NK-92 (cell line): ENCODE results near the gene DNHD1.
"Not testable (repeated sequence)": the region's sequence is repeated elsewhere in the genome, so short reads cannot be mapped to it uniquely, and the experiment has no call there.

Experiments used
- DNase-seq: peaks from one replicate; lab custom pipeline; 2025; ENCODE audit not compliant: unreplicated experiment; lab: John Stamatoyannopoulos, UW

Gene DNHD1

GRCh38 chr11:6476571-6476970 lies 20.5 kb upstream of the DNHD1 start:
- no peak for DNase-seq

- no peak for DNase-seq
Measured at GRCh38 chr11:6480299-6480914, 16.7 kb upstream of the DNHD1 start.

DNA sequence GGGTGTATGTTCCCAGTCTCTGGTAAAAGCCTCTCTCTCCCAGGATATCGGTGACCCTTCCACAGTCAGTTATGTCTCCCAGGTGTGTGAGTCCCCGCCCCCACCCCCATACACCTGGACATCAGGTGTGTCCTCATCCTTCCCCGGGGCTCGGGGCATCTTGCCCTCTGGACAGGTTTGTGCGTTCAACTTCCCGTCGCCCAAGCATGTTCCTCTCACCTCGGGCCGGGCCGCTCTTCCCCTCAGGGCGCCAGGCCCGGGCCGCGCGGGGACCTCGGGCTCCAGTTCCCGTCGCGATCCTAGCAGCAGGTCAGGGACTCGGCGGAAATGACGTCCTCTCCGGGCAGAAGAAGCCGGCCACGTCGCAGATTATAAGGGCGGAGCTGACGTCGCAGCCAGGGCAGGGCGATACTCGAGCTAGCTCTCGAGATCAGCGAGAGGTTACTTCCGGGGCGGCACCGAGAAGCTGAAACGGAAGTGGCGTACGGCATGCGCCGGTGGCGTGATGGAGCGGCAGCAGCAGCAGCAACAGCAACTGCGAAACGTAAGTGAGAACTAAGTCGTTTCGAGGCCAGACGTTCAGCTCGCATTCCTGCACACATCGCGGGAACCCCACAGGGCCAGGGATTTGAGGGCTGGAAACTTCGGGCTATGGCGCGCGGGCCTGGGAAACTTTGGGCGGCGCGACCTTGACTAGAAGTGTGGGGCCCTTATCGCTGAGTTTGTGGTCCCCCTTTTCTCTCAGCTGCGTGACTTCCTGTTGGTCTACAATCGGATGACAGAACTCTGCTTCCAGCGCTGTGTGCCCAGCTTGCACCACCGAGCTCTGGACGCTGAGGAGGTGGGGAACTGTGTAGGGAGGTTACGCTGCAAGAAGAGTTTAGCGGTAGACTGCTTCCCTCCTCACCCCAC lies 15.8 kb upstream of the DNHD1 start, which contains the start of the genes ARFIP2 and TIMM10B:
TSS of gene ARFIP2 (minus strand) at position 320 of the 912 bp plus-strand sequence. CDS start 910 bp downstream, outside the sequence.
TSS of gene TIMM10B (plus strand) at position 490 of the 912 bp plus-strand sequence. CDS start at position 506, 16 bp downstream.
- DNase-seq, result peak; percentile 83

DNA sequence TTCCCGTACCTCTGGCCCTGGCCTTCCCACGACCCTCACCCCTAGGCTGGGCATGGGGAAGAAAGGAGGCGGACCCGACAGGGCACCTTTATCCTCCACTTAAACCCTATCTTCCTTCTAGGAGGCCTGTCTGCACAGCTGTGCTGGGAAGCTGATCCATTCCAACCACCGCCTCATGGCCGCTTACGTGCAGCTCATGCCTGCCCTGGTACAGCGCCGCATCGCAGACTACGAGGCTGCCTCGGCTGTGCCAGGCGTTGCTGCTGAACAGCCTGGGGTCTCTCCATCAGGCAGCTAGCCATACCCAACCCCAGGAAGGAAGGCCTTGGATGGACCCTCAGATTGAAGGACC lies 15.2 kb upstream of the DNHD1 start:
- DNase-seq, result no peak

DNA sequence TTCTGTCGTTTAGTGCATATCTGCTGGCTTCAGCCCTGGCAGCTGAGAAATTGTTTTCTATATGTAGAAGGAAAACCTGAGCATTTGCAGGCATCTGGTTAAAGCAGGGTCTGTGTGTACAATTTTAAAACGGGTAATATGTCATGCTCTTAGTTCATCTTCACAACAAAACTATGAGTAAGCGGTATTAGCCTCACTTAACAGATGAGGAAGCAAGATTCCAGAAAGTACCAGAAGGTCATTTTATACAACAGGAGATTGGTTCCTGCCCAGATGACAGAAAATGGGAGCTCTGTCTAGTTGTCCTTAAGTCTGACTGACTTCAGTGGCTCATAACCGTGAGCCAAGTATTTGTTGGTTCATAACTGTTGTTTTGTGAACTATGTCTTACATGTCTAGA lies 14.6 kb upstream of the DNHD1 start:
- DNase-seq, result no peak

DNA sequence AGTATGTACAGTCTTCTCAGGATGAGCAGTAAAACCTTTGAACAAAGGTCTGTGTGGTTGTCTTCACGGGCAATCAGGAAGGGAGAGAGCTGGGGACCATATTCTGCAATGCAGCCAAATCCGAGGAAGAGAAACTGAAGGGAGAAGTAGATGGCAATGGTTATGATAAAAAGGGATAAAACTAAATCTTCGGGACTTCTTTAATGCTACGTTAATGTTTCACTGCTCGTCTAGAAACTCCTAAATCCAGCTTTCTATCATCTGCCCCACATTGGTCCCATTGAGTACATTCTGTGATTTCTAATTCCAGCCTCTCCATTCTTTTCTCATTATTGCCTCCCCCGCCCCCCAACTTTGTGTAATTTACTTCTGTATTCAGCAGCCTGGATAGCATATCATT lies 14.1 kb upstream of the DNHD1 start:
- no peak for DNase-seq

- no peak for DNase-seq
Measured at GRCh38 chr11:6485661-6486060, 11.4 kb upstream of the DNHD1 start.

DNA sequence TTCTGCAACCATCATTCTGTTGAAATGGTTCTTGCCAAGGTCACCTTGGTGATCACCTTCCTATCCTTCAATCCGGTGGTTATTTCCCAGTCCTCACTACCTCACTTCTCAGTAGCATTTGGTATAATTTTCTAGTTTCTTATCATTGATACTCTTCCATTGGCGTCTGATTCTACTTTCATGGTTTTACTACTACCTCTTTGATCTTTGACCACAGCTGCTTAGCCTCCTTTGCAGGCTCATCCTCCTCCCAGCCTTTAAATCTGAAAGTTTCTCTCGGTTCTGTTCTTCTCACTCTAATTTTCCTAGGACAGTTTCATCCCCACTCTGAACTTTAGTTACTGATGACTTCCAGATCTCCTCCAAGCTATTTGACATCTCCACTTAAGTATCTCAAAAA lies 10.8 kb upstream of the DNHD1 start:
- DNase-seq, result no peak

- no peak for DNase-seq
Measured at GRCh38 chr11:6486938-6487337, 10.1 kb upstream of the DNHD1 start.

- no peak for DNase-seq
Measured at GRCh38 chr11:6488342-6488741, 8.7 kb upstream of the DNHD1 start.

DNA sequence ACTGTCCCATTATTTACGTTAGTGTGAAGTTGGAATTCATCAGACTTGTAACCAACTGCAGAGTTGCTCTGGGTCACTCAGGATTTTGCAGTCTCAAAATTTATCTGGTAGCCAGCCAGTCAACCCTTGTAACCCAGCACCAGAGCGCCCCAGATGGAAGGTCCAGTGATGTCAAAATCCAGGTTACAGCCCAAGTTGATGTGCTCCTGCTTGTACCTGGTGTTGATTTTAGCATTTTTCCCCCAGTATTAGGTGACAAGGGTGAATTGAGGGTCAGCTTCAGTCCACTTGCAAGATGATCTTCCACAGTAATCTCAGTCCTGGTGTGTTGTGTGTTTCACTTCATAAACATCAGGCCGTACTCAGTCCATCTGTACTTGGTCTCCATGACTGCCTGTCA lies 8.3 kb upstream of the DNHD1 start:
- no peak for DNase-seq

- DNase-seq, result no peak
Measured at GRCh38 chr11:6489306-6489705, 7.8 kb upstream of the DNHD1 start.

- DNase-seq, result no peak
Measured at GRCh38 chr11:6498121-6498520, 1.0 kb downstream of the DNHD1 start.

- DNase-seq, result no peak
Measured at GRCh38 chr11:6498544-6498943, 1.5 kb downstream of the DNHD1 start.

GRCh38 chr11:6502382-6502781 lies 5.3 kb downstream of the DNHD1 start:
- no peak for DNase-seq

- no peak for DNase-seq
Measured at GRCh38 chr11:6504166-6504565, 7.1 kb downstream of the DNHD1 start.

DNA sequence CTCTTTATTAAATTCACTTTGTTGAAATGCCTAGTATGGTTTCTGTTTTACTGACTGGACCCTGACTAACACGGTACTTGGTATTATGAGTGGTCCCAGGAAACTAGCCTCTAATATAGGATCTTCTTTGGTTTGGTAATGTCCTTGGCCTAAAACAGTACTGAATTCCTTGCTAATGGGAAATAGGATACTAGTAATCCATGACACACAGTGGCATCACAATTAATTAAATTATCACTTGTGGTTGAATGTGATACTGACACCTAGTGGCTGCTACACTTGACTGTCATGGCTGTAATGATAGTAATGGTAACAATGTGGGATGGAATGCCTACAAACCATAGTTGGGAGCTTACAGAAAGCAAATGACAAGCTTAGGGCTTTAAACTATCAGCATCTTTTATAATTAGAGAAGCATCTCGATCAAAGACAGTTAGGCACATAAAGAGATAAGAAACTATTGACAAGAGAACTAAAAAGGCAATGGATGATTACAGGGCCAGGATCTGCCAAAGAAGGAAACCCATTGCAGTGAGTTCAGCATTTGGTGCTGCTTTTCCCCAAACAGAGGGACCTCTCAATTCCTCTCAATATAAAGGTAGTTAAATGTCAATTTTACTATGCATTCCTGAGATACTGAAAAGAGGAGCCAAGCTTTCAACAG lies 8.6 kb downstream of the DNHD1 start:
- DNase-seq, result no peak

GRCh38 chr11:6516865-6517264 lies 19.8 kb downstream of the DNHD1 start:
- DNase-seq, result no peak

DNA sequence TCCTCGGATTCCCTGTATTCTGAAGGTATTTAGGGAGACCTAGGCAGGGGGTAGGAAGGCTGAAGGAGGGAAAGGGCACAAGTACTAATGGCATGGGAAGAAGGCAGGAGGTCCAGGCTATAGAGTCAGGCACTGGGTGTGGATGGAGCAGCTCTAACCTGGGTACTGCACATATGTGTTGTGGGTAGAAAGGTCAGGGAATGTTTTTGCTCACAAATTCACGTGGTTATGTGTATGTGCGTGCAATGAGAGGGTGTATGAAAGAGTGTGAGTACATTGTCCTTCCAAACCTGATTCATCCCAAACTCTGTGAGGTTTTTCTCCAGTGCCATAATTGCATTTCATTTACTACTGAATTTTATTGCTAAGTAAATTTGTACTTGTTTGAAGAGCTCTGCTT lies 23.2 kb downstream of the DNHD1 start:
- no peak for DNase-seq

DNA sequence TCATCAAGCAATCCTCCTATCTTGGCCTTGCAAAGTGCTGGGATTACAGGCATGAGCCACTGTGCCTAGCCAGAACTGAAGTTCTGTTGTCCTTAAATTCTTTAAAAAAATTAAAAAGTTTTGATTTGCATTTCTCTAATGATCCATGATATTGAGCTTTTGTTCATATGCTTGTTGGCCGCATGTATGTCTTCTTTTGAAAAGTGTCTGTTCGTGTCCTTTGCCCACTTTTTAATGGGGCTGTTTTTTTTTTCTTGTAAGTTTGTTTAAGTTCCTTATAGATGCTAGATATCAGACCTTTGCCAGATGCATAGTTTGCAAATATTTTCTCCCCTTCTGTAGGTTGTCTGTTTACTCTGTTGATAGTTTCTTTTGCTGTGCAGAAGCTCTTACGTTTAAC lies 24.9 kb downstream of the DNHD1 start:
- not testable (repeated sequence) for DNase-seq

DNA sequence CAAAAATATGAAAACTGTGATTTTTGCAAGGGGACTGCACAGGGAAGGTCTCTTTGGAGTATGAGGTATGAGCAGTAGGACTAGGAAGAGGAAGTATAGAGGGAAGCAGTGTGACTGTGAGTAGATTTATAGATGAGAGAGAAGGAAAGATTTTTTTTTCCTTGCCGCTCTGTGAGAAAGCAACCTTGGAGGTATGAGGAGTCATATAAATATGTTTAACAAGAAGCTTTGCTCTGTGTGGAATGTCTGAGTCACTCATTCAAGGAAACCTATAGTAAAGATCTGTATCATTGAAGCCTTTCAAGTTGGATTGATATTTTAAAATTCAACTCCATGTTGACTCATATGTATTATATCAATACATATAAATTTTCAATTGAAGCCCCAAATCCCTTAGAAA lies 26.2 kb downstream of the DNHD1 start:
- no peak for DNase-seq
